HG02678 (cell line): ENCODE measurements around the gene PTH2.

Source experiments
- ATAC-seq: cut with Tn5 transposase; IDR thresholded peaks from one replicate; pipeline ENCODE4 v1.9.1; 2021; ENCODE audit warnings: mild to moderate bottlenecking, moderate library complexity; ENCODE audit not compliant: unreplicated experiment

Gene PTH2

DNA sequence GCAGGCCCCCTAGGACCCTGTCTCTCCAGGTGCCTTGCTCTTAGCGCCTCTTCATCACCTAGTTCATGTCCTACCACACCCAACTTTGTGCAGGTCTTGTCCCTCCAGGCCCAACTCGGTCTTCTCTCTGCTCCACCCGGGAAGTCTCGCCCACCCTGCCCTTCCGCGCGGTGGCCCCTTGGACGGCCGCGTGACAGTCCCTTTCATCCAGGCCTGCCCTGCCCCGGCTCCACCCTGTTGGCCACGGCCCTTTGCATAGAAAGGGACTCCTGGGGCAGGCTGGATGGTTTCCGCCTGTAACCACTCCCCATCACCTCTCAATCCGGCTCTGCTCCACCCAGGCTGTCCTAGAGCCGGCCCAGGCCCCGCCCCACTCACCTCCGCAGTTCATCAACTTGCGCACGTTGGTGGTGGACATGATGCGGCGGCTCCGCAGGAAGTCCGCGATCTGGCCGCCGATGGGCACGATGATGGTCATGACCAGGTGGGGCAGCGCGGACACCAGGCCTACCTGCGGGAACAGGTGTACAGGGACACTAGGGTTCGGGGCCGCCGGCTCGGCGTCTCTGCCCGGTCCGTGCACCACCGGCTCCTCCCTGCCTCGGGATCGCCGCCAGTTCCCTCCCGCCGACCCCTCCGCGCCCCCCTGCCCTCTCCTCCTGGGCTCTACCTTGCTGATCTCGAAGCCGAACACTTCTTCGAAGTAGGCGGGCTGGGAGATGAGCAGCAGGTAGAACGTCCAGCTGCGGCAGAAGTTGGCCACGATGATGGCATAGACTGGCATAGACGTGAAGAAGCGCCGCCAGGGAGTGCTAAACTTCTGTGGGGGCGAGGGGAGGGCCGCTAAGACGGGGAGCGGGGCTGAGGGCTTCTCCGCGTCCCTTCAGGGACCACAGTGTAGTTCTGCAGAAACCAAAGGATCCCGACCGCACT lies 9.2 kb upstream of the PTH2 start:
- no peak for ATAC-seq

DNA sequence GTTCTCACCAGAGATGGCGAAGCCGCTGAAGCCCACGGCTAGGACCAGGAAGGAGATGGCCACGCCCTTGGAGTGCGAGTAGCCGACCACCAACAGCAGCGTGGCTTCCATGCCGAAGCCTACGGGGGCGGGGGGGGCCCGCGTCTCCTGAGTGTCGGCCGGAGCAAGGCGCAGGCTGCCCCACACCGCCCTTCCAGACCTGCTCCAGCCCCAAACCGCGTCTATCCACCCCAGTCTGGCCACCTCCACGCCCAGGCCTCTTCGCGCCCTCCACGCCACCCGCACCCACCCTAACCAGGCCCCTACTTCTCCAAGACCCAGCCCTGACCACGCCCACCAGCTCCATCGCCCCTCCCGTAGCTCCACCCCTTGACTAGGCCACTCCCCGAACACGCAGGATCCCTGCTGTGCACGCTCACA lies 8.1 kb upstream of the PTH2 start:
- no peak for ATAC-seq

DNA sequence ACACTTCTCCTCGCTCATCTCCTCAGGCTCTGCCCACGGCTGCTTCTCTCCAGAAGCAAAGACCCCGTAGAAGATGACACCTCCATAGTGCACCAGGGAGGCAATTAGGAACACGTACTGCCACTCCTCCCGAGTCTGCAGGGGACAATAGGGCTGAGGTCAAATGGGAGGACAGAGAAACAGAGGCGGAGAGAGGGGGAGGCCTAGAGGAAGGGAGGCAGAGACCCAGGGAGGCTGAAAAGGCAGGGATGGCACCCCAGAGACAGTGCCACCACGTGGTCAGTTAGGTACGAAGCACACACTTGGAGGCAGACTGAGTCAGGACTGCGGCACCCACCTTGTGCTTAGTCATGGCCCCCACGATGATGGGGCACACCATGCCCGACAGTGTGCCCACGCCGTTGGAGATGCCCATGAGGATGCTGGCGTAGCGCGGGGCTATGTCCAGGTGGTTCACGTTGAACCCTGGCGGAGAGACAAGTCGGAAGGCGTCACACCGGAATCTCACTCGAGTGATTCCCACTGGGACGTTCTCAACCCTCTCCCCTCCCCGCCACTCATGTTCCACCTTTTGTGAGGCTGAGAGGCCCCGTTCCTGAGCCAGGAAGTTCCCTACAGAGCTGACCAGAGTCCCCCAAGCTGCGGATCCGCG lies 7.6 kb upstream of the PTH2 start:
- ATAC-seq: no peak

DNA sequence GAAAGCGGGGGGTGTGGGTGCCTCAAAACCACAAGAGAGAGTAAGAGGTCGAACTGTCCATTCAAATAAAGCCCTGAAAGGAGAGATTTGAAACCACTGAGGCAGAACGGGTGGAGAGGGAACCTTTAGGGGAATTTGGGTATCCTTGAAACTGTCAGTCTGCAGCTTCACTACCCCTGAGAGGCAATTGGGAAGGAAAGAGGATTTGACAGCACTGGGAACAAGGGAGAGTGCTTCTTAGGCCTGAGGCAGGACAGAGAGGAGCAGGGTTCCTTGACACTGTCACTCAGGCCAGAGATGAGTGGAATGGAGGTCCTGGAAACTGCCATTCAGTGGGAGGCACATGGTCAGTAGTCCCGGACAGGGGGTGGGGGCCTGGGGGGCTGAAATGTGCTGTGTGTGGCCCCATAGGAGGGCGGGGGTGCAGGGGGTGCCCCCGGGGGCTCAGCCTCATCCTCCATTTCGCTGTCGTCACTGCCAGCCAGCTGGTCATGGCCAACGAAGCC lies 7.0 kb upstream of the PTH2 start:
- ATAC-seq: no peak

DNA sequence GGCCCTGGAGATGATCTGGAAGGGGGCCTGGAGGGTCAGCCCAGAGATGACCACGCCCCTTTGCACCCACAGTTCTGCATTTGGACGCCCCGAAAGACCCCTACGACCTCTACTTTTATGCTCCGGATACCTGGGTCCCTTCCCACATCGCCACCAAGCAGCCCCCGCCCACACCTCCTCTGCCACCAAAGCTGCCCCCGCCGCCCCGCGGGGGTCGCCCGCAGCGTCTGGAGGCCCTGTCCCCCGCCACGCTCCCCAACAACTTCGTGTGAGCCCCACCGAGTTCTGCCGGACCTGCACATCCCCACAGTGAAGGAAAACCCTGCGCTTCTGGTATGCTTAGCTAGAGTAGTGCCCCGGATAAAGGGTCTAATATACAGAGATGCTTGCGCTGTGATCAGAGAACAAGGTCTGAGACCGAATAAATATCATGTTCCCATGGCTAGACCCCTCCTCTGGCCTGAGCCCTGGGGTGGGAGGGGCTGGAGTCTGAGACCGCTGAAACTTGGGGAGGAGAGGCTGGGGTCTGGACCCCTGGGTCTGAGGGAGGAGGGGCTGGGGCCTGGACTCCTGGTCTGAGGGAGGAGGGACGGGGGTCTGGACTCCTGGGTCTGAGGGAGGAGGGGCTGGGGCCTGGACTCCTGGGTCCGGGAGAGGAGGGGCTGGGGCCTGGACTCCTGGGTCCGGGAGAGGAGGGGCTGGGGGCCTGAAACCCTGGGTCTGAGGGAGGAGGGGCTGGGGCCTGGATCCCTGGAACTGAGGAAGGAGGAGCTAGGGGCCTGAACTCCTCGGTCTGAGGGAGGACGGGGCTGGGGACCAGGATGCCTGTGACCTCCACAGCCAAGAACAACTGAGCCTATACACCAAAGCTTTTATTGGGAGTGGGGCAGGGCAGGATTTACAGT lies 5.6 kb upstream of the PTH2 start:
- no peak for ATAC-seq

DNA sequence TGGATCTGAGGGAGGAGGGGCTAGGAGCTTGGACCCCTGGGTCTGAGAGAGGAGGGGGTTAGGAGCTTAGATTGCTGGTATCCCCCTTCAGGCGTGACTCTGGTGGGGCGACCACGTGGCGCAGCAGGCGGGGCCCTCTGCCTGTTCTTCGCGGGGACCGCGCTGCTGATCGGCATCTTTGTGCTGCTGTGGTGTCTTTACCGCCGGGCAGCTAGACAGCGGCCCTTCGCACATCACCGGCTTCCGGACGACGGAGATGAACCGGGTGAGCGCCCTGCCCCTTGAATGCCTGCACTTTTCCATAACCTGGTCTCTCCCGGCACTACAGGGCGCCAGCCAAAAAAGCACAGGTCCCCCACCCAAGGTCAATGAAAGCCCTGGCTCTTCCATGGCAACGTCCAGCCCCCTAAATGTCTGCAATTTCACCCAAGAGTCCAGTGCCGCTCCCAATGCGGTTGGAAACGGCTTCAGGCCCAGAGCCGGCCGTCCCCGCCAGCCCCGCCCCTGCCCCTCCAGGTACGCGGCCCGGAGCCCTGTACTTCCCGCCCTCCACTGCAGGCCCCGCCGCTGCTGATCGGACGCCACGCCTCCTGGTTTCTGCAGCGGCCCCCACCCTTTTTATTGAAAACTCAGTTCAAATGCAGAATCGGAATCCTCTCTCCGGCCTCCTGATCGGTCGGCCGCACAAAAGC lies 4.8 kb upstream of the PTH2 start:
- no peak for ATAC-seq

DNA sequence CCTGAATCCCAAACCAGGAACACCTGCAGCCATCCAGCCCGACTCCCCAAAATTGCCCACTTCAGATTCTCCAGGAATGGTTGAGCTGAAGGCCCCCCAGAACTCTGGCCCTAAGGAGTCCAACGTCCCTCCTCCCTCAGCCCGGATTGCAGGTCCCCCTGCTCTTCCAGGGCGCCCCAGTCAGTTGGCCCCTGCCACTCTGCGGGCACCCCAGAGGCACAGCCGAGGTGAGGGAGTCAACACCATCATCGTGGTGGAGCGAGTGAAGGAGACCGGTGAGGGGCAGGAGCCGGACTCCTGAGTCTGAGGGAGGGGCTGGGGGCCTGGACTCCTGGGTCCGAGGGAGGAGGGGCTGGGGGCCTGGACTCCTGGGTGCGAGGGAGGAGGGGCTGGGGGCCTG lies 4.1 kb upstream of the PTH2 start:
- no peak for ATAC-seq

DNA sequence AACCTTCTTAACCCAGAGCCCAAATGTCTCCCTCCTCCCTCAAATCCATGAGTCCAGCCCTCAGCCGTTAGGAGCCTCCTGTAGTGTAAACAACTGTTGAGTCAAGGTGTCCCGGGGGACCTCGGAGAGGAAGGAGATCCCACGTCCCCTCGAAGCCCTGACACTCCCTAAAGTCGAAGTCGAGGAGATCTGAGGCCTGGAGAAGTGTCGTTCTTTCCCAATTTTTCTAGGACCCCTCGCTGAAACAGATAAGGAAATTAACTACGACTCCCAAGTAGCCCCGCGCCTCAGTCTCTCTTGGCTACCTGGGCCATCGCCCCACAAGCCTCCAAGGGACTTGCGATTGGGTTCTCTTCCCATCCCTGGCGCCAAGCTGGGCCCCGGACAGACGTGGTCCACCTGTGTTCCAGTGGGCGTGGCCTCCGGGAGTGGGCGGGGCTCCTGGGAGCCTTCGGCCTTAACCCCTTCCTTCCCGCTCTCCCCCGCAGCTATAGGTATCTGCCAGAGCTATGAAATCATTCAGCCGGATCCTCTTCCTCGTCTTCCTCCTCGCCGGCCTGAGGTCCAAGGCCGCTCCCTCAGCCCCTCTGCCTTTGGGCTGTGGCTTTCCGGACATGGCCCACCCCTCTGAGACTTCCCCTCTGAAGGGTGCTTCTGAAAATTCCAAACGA lies 2.8 kb upstream of the PTH2 start:
- ATAC-seq: no peak

DNA sequence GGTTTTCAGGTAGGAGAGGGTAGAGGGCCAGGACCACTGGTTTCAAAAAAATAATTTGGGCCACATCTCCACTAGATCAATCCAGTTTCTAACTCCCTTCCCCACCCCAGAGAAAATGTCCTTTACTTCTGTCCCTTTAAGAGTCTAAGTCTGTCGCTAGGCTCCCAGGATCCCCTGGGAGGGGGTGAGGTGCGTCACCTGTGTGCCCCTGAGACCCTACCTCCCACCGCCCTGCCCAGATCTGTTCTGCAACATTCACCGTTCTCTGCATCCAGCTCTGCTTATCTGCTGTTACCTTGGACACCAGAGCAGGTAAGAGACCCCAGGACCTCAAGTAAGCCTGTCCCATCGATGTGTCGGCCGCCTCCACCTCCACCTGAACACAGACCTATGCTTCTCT lies 1.9 kb upstream of the PTH2 start, which contains the start of gene GFY:
TSS of gene GFY (plus strand) at position 211 of the 400 bp plus-strand sequence. CDS start 1,043 bp downstream, outside the sequence.
- no peak for ATAC-seq

DNA sequence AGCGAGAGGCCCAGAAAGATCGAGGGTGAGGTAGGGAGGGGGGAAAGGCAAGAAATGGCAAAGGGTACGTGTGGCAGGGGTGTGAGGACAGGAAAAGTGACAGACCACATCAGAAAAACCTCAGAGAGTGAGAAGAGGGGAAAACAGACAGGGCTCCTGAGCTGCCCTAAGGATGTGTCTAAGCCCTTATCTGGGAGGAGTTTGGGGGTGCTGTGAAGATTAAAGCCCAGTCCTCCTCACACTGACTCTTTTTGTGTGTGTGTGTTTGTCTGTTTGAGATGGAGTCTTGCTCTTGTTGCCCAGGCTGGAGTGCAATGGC lies 703 bp upstream of the PTH2 start:
- no peak for ATAC-seq

DNA sequence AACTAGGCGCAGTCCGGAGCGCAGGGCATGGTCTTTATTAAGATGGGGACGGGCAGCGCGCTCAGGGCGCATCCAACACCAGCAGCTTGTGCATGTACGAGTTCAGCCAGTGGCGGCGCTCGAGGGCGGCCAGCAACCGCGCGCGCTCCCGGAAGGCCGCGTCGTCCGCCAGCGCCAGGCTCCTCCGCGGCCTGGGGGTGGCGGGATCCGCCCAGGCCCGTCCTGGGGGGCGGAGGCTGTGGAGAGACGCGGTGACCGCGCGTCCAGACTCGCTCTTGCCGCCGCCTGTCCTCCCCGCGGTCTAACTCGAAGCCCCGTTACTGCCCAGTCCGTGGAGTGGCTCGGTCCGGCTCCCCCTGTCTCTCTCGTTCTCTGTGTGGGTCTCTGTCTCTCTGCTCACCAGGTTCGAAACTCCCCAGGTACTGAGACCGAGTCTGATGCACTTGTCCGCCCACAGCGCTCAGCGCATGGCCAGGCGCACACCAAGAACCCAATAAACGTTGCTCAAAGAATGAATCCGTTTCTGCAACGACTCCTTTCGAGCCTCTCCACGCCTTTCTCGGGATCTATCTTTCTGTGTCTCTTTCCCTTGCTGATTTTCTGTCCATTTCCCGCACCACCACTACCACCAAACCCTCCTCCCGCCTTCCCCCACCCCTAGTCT lies 702 bp downstream of the PTH2 start:
- no peak for ATAC-seq

DNA sequence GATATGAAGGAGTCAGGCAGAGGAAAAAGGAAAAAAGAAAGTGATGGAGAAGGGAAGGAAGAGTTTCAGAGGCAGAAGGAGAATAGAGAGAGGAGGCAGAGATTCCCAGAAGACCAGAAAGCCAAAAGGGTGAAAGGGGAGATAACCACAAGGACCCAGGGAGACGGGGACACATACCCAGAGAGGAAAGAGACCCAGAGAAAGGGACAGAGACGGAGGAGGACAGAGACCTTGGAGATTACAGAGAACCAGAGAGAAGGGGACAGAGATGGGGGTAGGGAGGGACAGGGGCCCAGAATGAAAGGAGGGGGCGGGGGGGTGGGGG lies 1.4 kb downstream of the PTH2 start:
- ATAC-seq: no peak

DNA sequence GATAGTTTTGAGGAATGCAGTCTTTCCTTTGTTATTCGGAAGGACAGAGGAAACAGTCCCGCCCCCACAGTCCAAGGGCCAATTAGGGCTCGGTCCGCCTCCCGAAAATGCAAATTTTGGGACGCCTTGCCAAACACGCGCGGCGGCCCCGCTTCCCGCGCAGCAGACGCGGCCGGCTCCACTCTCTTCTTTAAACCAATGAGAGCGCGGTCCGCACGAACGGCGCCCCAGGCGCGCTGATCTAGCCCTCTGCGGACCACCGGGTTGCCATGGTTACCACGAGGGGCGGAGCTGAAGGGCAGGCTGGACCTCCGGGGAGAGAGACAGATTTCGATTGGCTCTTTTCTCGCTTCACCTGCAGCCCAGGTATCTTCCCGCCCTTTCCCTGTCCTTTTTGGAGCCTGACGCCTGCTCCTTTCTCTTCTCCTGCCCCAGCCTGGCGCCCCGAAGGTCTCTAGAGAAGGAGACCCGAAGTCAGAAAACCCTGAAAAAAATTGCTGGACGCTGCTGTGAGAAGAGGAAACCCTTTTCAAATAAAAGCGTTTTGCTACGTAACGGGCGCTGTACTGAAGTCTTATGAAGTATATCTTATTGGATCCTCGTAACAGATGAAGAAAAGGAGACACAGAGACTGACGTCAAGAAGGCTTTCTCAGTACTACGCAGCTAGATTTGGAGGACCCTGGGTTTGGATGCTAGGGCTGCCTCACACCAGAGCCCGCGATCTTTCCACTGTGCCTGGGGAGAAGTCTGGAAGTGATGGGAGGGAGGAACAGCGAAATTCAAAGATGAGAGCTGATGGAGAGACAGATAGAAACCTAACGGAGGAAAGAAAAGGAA lies 2.0 kb downstream of the PTH2 start:
- no peak for ATAC-seq

DNA sequence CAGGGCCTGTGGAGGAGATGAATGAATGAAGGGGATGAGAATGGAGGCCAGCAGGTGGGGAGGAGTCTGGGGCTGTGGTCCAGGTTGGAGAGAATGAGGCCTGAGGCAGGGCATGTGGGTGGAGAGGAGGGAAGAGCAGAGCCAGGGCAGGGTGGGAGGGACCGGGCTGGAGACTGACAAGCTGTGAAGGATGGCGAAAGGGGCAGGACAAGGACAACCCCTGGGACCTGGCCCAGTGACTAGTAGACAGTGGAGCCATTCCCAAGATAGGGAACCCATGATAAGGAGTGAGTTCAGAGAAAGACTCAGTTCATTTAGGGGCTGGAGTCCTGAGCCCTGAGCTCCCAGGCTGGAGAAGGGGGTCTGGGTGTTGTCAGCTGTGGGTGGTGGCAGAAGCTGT lies 3.0 kb downstream of the PTH2 start:
- ATAC-seq: no peak

DNA sequence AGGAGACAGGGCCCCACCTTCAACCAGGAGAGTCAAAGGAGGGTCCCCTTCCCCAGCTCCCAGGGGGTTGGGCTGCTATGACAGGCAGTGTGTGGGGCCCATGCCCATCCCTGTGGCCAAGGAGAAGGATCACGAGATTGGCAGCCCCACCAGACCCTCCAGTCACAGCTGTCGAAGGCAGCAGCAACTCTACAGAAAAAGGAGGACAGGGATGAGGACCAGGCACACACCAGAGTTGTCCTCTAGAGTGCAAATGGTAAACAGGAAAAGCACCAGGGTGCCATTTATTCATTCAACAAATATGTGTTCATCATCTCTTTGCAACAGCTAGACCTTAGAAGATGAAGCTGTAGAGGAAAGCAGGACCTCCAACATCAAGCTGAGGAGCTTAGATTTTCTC lies 4.1 kb downstream of the PTH2 start:
- ATAC-seq: no peak

DNA sequence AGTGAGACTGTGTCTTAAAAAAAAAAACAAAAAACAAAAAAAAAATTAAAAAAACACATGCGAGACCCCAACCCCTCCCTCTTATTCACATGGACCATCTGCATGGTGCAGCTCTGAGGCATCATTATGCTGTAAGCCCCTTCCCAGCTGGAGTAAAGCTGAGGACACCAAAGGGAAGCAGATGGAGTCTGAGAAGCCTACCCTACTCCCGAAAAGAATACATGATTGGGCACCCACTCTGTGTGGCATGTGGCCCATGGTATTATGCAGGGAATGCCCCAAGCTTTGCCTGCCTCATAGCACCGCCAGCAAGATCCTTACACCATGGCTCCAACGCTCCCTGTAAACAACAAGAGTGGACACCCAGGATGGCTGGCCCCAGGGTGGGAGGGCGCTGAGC lies 4.7 kb downstream of the PTH2 start:
- ATAC-seq: no peak

DNA sequence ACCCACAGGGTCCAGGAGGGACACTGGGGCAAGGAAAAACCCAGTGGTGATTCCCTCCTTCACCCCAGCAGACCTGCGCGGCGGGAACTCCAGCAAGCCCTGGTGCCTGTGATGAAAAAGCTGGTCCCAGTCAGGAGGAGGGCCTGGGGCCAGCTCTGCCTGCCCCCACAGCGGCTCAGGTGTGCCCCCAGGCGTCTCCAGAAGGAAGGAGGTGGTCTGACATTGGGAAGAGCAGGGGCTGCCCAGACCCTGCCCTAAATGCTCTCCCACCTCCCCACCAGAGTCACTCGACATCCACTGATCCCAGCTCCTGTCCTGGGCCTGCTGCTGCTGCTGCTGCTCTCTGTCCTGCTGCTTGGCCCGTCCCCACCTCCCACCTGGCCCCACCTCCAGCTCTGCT lies 6.2 kb downstream of the PTH2 start:
- ATAC-seq: no peak

DNA sequence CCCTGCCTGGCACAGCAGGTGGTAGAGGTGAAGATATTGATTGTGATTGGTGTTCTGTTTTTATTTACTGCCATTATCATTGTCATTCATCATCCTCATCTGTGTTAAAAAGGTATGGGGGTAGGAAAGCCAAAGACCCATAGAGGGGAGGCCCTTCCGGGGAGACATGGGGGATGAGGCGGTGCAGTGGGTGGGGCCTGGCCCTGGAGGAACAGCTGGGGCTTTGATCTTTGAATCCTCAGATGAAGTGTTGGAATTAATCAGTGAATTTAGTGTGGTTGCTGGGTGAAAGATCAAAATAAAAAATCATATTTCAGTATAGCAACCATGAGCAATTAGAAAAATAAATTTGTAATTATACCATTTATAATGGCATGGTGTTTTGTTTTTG lies 7.4 kb downstream of the PTH2 start:
- no peak for ATAC-seq
